Measurements from ENCODE around the gene CSH1.
"Not testable (repeated sequence)": the region's sequence is repeated elsewhere in the genome, so short reads cannot be mapped to it uniquely, and the experiment has no call there.

CSH1 gene

GRCh38 chr17:63904796-63905195, 8.4 kb upstream of the CSH1 start:
- not testable (repeated sequence) for DNase-seq (ENCODE audit: low spot score)

- not testable (repeated sequence) for DNase-seq (ENCODE audit: low spot score)
These were observed 7.4 kb upstream of the CSH1 start for GRCh38 chr17:63903787-63904201.

GRCh38 chr17:63901971-63902370, 5.6 kb upstream of the CSH1 start:
- not testable (repeated sequence) for DNase-seq (ENCODE audit: low spot score)

GRCh38 chr17:63898899-63899798, 2.8 kb upstream of the CSH1 start:
- peak; percentile 13 for DNase-seq (ENCODE audit: low spot score)

DNA sequence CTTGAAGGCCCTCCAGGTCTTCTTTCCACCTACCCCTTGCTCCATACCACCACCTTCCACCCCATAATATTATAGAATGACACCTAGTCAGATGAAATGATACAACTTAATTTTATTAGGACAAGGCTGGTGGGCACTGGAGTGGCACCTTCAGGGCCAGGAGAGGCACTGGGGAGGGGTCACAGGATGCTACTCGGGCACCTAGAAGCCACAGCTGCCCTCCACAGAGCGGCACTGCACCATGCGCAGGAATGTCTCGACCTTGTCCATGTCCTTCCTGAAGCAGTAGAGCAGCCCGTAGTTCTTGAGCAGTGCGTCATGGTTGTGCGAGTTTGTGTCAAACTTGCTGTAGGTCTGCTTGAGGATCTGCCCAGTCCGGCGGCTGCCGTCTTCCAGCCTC, 1.6 kb downstream of the CSH1 start:
- not testable (repeated sequence) for DNase-seq (ENCODE audit: low spot score)

DNA sequence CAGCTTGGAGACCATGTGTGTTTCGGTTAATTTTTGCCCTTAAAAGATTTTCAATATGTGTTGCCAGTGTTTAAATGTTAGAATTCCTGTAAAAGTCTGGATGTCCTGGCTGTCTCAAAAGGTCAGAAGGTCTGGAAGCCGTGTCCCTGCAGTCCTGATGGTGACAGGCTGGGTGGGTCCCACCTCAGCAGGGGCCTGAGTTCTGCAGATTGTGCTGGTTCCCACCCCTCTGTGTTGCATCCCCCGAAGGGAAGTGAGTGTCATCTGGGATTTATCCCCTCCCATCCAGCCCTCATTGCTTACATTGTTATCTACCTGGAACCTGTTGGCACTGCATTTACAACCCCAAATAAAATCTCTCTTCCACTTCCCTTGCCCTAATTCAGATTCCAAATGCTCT, 2.4 kb downstream of the CSH1 start:
- DNase-seq (ENCODE audit: low spot score): not testable (repeated sequence)

GRCh38 chr17:63892316-63893037, 3.9 kb downstream of the CSH1 start:
- DNase-seq (ENCODE audit: low spot score): not testable (repeated sequence)

GRCh38 chr17:63889026-63889848, 7.1 kb downstream of the CSH1 start:
- not testable (repeated sequence) for DNase-seq (ENCODE audit: low spot score)

GRCh38 chr17:63885119-63885518, 11.3 kb downstream of the CSH1 start:
- DNase-seq (ENCODE audit: low spot score): not testable (repeated sequence)

GRCh38 chr17:63882626-63883126, 13.7 kb downstream of the CSH1 start:
- DNase-seq (ENCODE audit: low spot score): not testable (repeated sequence)

DNA sequence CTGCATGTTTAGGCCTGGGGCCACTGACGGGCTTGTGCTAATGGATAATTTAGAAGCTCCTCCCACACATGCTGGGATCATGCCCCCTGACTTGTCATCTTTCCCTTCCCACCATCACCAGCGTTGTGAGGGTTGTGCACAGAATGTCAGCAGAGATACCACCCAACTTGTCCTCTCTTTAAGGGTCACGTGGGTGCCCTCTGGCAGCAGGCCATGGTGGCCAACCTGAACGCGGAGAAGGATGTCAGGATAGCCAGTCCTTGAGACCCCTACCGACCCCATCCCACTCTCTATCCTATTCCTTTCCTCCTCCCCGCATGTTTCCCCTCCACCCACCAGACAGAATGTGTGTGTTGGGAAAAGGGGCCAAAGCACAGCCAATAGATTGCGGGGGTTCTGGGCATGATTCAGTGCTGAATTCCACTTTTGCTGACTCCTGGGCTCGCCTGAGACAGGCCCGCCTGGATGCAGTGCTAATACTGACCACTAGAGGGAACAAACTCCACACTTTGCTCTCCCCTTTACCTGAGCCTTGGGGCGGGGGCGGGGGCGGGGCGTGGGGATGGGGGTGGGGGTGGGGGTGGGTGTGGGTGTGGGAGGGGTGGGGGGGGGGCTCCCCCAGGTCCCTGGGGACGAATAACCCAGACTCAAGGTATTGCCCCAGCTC, 14.3 kb downstream of the CSH1 start, which contains the start of gene GH2:
TSS of gene GH2 (minus strand) at position 10 of the 667 bp plus-strand sequence. CDS start 143 bp downstream, outside the sequence.
- DNase-seq (ENCODE audit: low spot score): peak; percentile 64

DNA sequence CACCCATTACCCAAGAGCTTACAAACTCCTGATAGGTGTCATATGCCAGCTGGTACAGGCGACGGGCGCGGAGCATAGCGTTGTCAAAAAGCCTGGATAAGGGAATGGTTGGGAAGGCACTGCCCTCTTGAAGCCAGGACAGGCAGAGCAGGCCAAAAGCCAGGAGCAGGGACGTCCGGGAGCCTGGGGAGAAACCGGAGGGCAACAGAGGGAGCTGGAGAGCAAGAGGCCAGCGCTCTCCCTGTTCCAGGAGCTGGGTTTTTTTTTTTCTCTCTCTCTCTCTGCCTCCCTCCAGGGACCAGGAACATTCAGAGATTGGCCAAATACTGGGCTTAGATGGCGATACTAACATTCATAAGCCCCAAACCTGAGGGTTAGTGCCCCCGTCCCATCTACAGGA, 15.0 kb downstream of the CSH1 start:
- not testable (repeated sequence) for DNase-seq (ENCODE audit: low spot score)

DNA sequence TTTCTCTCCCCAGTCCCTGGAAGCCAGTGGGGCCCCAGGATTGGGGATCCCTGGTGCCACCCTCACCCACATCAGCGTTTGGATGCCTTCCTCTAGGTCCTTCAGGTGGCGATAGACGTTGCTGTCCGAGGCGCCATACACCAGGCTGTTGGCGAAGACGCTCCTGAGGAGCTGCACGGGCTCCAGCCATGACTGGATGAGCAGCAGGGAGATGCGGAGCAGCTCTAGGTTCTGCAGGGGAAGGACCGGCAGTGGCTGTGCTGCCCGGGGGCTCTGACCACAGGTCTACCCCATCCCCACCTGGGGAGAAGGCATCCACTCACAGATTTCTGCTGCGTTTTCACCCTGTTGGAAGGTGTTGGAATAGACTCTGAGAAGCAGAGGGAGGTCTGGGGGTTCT, 15.7 kb downstream of the CSH1 start:
- no peak for DNase-seq (ENCODE audit: low spot score)

DNA sequence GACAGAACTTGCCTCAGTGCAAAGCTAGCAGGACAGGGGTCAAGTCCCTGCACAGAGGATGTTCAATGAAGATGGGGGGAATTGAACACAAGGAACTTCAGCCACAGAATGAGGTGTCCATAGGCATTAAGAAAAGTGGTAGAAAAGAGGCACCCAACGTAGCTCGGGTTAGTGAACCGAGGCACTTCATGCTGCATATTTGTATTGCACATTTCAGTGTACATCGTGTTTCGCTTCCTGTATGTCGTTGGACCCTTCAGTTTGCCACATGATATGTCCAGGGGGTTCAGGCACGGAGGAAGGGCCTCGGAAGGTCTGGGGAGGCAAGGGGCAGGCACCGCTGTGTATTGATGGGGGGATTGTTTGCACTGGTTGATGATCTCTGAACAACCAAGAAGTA, 18.0 kb downstream of the CSH1 start:
- DNase-seq (ENCODE audit: low spot score): not testable (repeated sequence)

DNA sequence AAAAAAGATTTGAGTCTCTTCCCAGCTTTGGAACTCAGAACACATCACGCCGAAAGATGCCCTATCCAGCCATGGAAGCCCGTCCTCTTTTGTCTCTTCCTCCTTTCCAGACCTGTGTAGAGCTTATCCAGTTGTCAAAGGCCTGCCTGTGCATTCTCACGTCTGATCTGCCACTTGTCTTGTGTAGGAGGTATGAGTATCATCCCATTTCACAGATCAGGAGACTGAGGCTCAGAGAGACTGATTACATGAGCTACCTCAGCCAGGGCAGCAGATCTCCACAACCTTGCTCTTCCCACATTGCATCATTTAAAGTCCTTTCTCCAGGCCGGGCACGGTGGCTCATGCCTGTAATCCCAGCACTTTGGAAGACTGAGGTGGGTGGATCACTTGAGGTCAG, 21.7 kb downstream of the CSH1 start:
- DNase-seq (ENCODE audit: low spot score): not testable (repeated sequence)

DNA sequence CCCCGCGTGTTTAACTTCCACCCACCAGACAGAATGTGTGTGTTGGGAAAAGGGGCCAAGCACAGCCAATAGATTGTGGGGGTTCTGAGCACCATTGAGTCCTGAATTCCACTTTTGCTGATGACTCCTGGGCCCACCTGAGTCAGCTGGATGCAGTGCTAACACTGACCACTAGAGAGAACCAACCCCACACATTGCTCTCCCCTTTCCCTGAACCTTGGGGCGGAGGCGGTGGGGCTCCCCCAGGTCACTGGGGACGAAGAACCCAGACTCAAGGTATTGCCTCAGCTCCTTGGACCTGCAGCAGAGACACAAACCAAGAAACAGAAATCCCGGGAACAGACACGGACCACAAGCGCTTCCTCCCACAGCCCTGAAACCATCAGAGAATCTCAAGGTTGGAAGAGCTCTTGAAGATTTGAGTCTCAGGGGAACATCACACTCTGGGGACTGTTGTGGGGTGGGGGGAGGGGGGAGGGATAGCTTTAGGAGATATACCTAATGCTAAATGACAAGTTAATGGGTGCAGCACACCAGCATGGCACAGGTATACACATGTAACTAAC, 22.2 kb downstream of the CSH1 start:
- not testable (repeated sequence) for DNase-seq (ENCODE audit: low spot score)

- not testable (repeated sequence) for DNase-seq (ENCODE audit: low spot score)
These were observed 22.8 kb downstream of the CSH1 start, which contains the start of gene CSH2 for GRCh38 chr17:63873577-63873976. CSH2 (minus strand) TSS chr17:63873677; CDS start chr17:63873614, 63 bp downstream.

DNA sequence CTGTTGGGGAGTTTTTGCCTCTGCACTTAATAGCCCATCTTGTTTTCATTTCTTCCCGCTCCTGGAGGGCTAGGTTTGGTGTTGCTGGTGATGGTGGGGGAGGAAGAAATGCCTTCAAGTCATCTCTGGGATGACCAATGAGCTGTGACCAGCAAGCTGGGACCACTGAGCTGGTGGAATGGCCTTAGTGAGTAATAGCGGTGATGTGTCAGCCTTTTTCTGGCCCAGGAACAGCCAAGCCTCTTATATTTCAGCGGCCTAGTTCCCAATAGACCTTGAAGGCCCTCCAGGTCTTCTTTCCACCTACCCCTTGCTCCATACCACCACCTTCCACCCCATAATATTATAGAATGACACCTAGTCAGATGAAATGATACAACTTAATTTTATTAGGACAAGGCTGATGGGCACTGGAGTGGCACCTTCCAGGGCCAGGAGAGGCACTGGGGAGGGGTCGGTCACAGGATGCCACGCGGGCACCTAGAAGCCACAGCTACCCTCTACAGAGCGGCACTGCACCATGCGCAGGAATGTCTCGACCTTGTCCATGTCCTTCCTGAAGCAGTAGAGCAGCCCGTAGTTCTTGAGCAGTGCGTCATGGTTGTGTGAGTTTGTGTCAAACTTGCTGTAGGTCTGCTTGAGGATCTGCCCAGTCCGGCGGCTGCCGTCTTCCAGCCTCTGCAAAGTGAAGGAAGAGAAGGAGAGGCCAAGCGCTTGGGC, 24.6 kb downstream of the CSH1 start:
- DNase-seq (ENCODE audit: low spot score): not testable (repeated sequence)

- not testable (repeated sequence) for DNase-seq (ENCODE audit: low spot score)
These were observed 26.1 kb downstream of the CSH1 start for GRCh38 chr17:63870292-63870665.
